Duodenal mucosa (tissue), 2 donors: Measurements from ENCODE around the gene PTX4.

Experiments
- H3K27ac ChIP-seq: one replicate; pipeline ENCODE4 v1.7.0; 2013; ENCODE audit warnings: low read depth, low read length
- H3K27me3 ChIP-seq, 2 donors: one replicate each; pipeline ENCODE4 v1.7.0; 2013; ENCODE audit warnings: low read length in 2 of 2, control low read depth in 1 of 2; ENCODE audit not compliant: insufficient read depth in 2 of 2, control insufficient read depth in 1 of 2
- H3K36me3 ChIP-seq, 2 donors: one replicate each; pipeline ENCODE4 v1.7.0; 2013; ENCODE audit warnings: low read length in 2 of 2, control low read depth in 1 of 2; ENCODE audit not compliant: insufficient read depth in 2 of 2, control insufficient read depth in 1 of 2
- H3K4me1 ChIP-seq, 2 donors: one replicate each; pipeline ENCODE4 v1.7.0; 2013; ENCODE audit warnings: low read length in 2 of 2, control low read depth in 1 of 2; ENCODE audit not compliant: insufficient read depth in 2 of 2, control insufficient read depth in 1 of 2
- H3K4me3 ChIP-seq, 2 donors: one replicate each; pipeline ENCODE4 v1.7.0; 2013; ENCODE audit warnings: low read length in 2 of 2, low read depth in 1 of 2
- H3K9ac ChIP-seq, 2 donors: one replicate each; pipeline ENCODE4 v1.7.0; 2013; ENCODE audit warnings: low read length in 2 of 2, low read depth in 1 of 2
- H3K9me3 ChIP-seq, 2 donors: one replicate each; pipeline ENCODE4 v1.7.0; 2013; ENCODE audit warnings: low read length in 2 of 2, control low read depth in 1 of 2; ENCODE audit not compliant: control insufficient read depth in 1 of 2

Gene PTX4

DNA sequence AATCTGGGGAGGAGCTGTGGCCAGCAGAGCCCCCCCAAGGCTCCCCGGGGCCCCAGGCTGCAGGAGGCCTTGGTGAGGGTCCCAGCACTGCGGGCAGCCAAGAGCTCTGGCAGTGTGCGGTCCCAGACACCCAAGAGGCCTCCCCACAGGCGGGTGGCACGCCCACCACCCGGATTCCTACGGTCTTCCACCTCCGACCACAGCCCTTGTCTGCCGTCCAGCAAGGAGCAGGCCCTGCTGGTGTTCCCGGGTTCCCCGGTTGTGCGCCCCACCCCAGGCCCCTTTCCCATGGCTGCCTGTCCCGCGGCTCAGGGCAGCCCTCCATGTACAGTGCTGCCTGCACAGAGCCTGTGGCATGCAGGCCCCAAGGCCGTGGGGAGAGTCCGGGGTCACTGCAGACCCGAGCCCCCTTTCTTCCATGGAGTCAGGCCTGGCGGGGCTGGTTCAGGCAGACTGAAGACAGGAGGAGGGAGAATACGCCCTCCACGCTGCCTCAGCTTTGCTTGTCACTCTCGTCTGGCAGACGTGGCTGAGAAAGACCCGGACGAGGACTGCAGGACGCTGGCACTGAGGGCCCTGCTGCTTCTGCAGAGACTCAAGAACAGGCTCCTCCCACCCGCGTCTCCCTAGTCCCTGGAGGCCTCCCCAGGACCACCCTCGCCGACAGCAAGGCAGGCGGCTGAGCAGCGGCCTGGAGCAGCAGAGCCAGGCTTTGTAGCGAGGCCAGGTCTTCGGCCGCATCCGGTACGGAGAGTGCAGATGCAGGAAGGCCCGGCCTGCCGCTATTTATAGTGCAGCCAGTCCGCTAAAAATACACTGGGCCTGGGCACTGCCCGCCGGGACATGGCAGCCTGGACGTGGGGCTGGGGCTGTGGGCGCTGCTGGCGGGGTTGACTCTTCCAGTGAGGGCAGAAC lies 20.8 kb upstream of the PTX4 start:
- Histone ChIP-seq H3K9me3 (peaks cover 3% of the 10 kb centered on the region in 2 donors), H3K4me1 (no peaks in the 10 kb centered on the region), H3K27me3 (no peaks in the 10 kb centered on the region), H3K36me3 (peaks cover 0 to 14% of the 10 kb centered on the region in 2 donors), H3K4me3 (no peak overlapping the region), H3K27ac (no peak overlapping the region), H3K9ac (no peak overlapping the region)

- H3K9ac ChIP-seq = no peak overlapping the region
- H3K4me3 ChIP-seq = no peak overlapping the region
- H3K36me3 ChIP-seq = peaks cover 0 to 14% of the 10 kb centered on the region in 2 donors
- no peaks in the 10 kb centered on the region for H3K4me1 ChIP-seq
- no peak overlapping the region for H3K27ac ChIP-seq
- no peaks in the 10 kb centered on the region for H3K27me3 ChIP-seq
- no peaks in the 10 kb centered on the region for H3K9me3 ChIP-seq
Observed at GRCh38 chr16:1508494-1509187, 19.9 kb upstream of the PTX4 start.

- no peaks in the 10 kb centered on the region for H3K27me3 ChIP-seq
- H3K36me3 ChIP-seq = peaks cover 11 to 32% of the 10 kb centered on the region in 2 donors
- H3K4me3 ChIP-seq = no peak overlapping the region
- H3K9me3 ChIP-seq = no peaks in the 10 kb centered on the region
- no peak overlapping the region for H3K27ac ChIP-seq
- no peaks in the 10 kb centered on the region for H3K4me1 ChIP-seq
- H3K9ac ChIP-seq = no peak overlapping the region
Observed at GRCh38 chr16:1506494-1507213, 17.9 kb upstream of the PTX4 start.

DNA sequence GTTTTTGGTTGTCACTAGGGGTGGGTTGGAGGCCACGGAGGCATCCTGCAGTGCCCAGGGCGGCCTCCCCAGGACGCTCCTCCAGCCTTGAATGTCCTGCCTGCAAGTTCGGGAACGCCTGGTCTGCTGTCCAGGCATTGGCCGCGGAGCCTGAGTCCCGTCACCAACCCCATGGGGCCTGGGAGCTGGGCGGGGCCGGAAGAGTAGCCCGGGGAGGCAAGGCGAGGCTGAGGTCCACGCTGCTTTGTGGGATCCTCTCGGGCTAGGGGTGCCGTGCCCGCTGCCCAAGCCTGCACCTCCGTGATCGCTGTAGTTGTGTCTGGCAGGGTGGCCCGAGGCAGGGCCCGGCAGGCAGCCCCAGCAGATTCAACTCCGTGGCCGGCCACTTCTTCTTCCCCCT lies 17.2 kb upstream of the PTX4 start:
- peaks cover 12 to 39% of the 10 kb centered on the region in 2 donors for H3K36me3 ChIP-seq
- H3K27me3 ChIP-seq = no peaks in the 10 kb centered on the region
- H3K9ac ChIP-seq = no peak overlapping the region
- H3K4me3 ChIP-seq = no peak overlapping the region
- no peaks in the 10 kb centered on the region for H3K4me1 ChIP-seq
- no peaks in the 10 kb centered on the region for H3K9me3 ChIP-seq
- no peak overlapping the region for H3K27ac ChIP-seq

- H3K27ac ChIP-seq = no peak overlapping the region
- no peaks in the 10 kb centered on the region for H3K9me3 ChIP-seq
- H3K4me3 ChIP-seq = no peak overlapping the region
- no peaks in the 10 kb centered on the region for H3K27me3 ChIP-seq
- no peak overlapping the region for H3K9ac ChIP-seq
- H3K4me1 ChIP-seq = no peaks in the 10 kb centered on the region
- H3K36me3 ChIP-seq = peaks cover 12 to 38% of the 10 kb centered on the region in 2 donors
Observed at GRCh38 chr16:1505073-1505844, 16.5 kb upstream of the PTX4 start.

DNA sequence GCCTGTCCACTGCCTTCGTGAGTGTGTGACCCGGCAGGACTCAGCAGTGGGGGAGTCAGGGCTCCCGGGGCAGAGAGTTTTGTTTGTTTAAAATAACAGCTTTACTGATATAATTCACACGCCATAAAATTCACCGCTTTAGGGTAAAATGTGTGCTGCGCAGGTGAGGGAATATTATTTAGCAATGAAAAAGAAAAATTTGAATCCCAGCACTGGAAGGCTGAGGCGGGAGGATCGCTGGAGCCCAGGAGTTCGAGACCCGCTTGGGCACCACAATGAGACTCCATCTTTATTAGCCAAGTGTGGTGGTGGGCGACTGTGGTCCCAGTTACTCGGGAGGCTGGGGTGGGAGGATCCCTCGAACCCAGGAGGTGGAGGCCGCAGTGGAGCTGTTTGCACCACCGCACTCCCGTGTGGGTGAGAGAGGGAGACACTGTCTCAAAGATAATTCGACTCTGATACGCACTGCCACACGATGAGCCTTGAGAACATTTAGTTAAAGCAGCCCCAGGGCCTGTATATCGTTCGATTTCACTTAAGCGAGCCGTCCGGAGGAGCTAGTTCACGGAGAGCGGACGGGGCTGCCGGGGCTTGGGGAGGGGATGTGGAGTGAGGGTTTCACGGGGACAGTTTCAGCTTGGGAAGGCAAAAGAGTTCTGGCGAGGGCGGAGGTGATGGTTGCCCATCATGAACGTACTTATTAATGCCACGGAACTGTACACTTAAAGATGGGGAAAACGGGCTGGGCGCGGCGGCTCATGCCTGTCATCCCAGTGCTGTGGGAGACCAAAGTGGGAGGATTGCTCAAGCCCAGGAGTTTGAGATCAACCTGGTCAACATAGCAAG lies 14.6 kb upstream of the PTX4 start:
- H3K9ac ChIP-seq = no peak overlapping the region
- no peaks in the 10 kb centered on the region for H3K27me3 ChIP-seq
- peaks cover 12 to 50% of the 10 kb centered on the region in 2 donors for H3K36me3 ChIP-seq
- H3K4me1 ChIP-seq = no peaks in the 10 kb centered on the region
- H3K4me3 ChIP-seq = no peak overlapping the region
- H3K27ac ChIP-seq = no peak overlapping the region
- no peaks in the 10 kb centered on the region for H3K9me3 ChIP-seq

- no peak overlapping the region for H3K27ac ChIP-seq
- H3K4me3 ChIP-seq = no peak overlapping the region
- H3K4me1 ChIP-seq = no peaks in the 10 kb centered on the region
- H3K36me3 ChIP-seq = peaks cover 12 to 54% of the 10 kb centered on the region in 2 donors
- H3K9ac ChIP-seq = no peak overlapping the region
- H3K9me3 ChIP-seq = no peaks in the 10 kb centered on the region
- H3K27me3 ChIP-seq = no peaks in the 10 kb centered on the region
Observed at GRCh38 chr16:1502092-1503004, 13.6 kb upstream of the PTX4 start.

DNA sequence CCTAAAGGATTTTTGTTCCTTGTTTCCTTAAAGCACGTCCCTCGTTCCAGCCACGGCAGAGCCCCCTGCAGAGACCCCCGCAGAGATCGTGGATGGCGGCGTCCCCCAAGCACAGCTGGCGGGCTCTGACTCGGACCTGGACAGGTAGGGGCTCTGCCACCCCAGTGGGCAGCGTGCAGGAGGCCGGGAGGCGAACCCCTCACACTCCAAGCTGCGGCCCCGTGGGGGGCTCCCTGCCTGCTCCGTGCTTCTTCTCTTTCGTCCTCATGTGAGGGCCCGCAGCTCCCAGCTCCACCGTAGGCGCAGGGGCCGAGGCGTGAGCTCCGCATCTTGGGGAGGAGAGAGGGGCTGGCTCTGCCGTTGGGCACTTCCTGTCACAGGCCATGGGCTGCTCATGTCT lies 12.9 kb upstream of the PTX4 start:
- H3K9me3 ChIP-seq = no peaks in the 10 kb centered on the region
- no peak overlapping the region for H3K27ac ChIP-seq

More for the DNA sequence above, 12.9 kb upstream of the PTX4 start:
- peaks cover 12 to 61% of the 10 kb centered on the region in 2 donors for H3K36me3 ChIP-seq
- no peak overlapping the region for H3K9ac ChIP-seq
- H3K4me1 ChIP-seq = no peaks in the 10 kb centered on the region
- H3K4me3 ChIP-seq = no peak overlapping the region
- H3K27me3 ChIP-seq = no peaks in the 10 kb centered on the region
